A549 treated with AZD9567 at 1 μM for 4 hours (cell line): ENCODE results near the gene PTRH1. TPM values are rescaled to one million over a fixed set of nuclear protein-coding genes. Genes with fewer than 3 reads are reported as not detected.

Experiments
- total RNA-seq: library from RNA; stranded (reverse); fragments of 200-300 nt; extraction: Qiagen RNA extraction; gene quantifications from 5 replicates; pipeline ENCODE4 v1.2.3, GENCODE V29; 2022; ENCODE audit not compliant: insufficient read depth

The PTRH1 gene
- 15.7 to 24.3 TPM (median 19.7 TPM) in 5 replicates for total RNA-seq

GRCh38 chr9:127715470-127716337, at the start of gene PTRH1, which contains the start of gene TTC16:
Gene PTRH1 (minus strand): TSS chr9:127715663. CDS start chr9:127715639, 24 bp downstream.
Gene TTC16 (plus strand): TSS chr9:127716079. CDS start chr9:127716146, 67 bp downstream.

GRCh38 chr9:127734747-127735529, 19.5 kb upstream of the PTRH1 start, which contains the start of gene TOR2A:
Gene TOR2A (minus strand): TSS chr9:127735294. CDS start chr9:127735270, 24 bp downstream.

GRCh38 chr9:127706836-127707241, 8.6 kb downstream of the PTRH1 start, which contains the start of gene CFAP157:
Gene CFAP157 (plus strand): TSS chr9:127706988. CDS start chr9:127707032, 44 bp downstream.

Other genes with a start within 250 kb of the PTRH1 start
- 16.1 to 20.8 TPM (median 19.9 TPM) in 5 replicates for gene STXBP1, start 103.4 kb downstream of the PTRH1 start, total RNA-seq
- gene CFAP157, start 8.7 kb downstream of the PTRH1 start, total RNA-seq, result 0.08 to 0.13 TPM (median 0.12 TPM) in 3 of 5 replicates, not detected in the others
- gene TTC16, start 416 bp upstream of the PTRH1 start, total RNA-seq, result 0.02 to 0.03 TPM (median 0.03 TPM) in 3 of 5 replicates, not detected in the others
- 13.6 to 18.7 TPM (median 16.3 TPM) in 5 replicates for gene TOR2A, start 19.6 kb upstream of the PTRH1 start, total RNA-seq
- gene SH2D3C, start 63.0 kb upstream of the PTRH1 start, total RNA-seq, result 0.08 to 0.26 TPM (median 0.19 TPM) in 4 of 5 replicates, not detected in the other
- 48.0 to 74.8 TPM (median 51.5 TPM) in 5 replicates for gene CDK9, start 70.4 kb upstream of the PTRH1 start, total RNA-seq
- 43.6 to 54.9 TPM (median 49.8 TPM) in 5 replicates for gene FPGS, start 87.2 kb upstream of the PTRH1 start, total RNA-seq
- 0.09 to 0.24 TPM (median 0.14 TPM) in 4 of 5 replicates, not detected in the other for gene ENG, start 139.0 kb upstream of the PTRH1 start, total RNA-seq
- gene AK1, start 162.0 kb upstream of the PTRH1 start, total RNA-seq, result 41.8 to 82.0 TPM (median 73.1 TPM) in 5 replicates
- 19.5 to 29.9 TPM (median 22.3 TPM) in 5 replicates for gene ST6GALNAC6, start 183.9 kb upstream of the PTRH1 start, total RNA-seq
- 16.1 to 19.0 TPM (median 18.1 TPM) in 5 replicates for gene ST6GALNAC4, start 201.4 kb upstream of the PTRH1 start, total RNA-seq
- gene PIP5KL1, start 215.1 kb upstream of the PTRH1 start, total RNA-seq, result 1.1 to 7.0 TPM (median 2.2 TPM) in 5 replicates
- gene DPM2, start 222.2 kb upstream of the PTRH1 start, total RNA-seq, result 38.0 to 48.2 TPM (median 43.1 TPM) in 5 replicates